GM23338 (cell line): Measurements from ENCODE around the gene CWC22.

Source experiments
- EZH2 ChIP-seq: fragments of 200-600 bp; sonication (generic); IDR thresholded peaks from one replicate; pipeline ENCODE4 v1.8.0; 2017; ENCODE audit warnings: antibody characterized with exemption, mild to moderate bottlenecking, low read depth; ENCODE audit not compliant: unreplicated experiment
- EZH2phosphoT487 ChIP-seq: fragments of 200-600 bp; sonication (generic); IDR thresholded peaks from one replicate; pipeline ENCODE4 v1.8.1; 2018; ENCODE audit warnings: antibody characterized with exemption; ENCODE audit not compliant: unreplicated experiment
- POLR2AphosphoS5 ChIP-seq: IDR thresholded peaks from 2 replicates; pipeline ENCODE4 v1.6.1; 2016; ENCODE audit warnings: antibody characterized with exemption, low read depth
- ZNF331 ChIP-seq: fragments of 250-450 bp; sonication (Bioruptor Pico); IDR thresholded peaks from 2 replicates; pipeline ENCODE4 v1.5.0; 2020; ENCODE audit warnings: low read depth, mild to moderate bottlenecking, moderate library complexity
- TF ChIP-seq, protein P1 (sequence below), 2 experiments: fragments of 200-600 bp in 1 of 2; sonication (generic) in 1 of 2; conservative IDR thresholded peaks; 2 replicates each; pipeline versions ENCODE4 v1.5.1 to v1.6.1; 2016 to 2017; ENCODE audit warnings: antibody characterized with exemption in 2 of 2, low read depth in 2 of 2, mild to moderate bottlenecking in 2 of 2, moderate library complexity in 1 of 2
- TF ChIP-seq, protein P2 (sequence below): IDR thresholded peaks from one replicate; pipeline ENCODE4 v1.6.1; 2018; ENCODE audit warnings: antibody characterized with exemption; ENCODE audit not compliant: unreplicated experiment

DNA sequence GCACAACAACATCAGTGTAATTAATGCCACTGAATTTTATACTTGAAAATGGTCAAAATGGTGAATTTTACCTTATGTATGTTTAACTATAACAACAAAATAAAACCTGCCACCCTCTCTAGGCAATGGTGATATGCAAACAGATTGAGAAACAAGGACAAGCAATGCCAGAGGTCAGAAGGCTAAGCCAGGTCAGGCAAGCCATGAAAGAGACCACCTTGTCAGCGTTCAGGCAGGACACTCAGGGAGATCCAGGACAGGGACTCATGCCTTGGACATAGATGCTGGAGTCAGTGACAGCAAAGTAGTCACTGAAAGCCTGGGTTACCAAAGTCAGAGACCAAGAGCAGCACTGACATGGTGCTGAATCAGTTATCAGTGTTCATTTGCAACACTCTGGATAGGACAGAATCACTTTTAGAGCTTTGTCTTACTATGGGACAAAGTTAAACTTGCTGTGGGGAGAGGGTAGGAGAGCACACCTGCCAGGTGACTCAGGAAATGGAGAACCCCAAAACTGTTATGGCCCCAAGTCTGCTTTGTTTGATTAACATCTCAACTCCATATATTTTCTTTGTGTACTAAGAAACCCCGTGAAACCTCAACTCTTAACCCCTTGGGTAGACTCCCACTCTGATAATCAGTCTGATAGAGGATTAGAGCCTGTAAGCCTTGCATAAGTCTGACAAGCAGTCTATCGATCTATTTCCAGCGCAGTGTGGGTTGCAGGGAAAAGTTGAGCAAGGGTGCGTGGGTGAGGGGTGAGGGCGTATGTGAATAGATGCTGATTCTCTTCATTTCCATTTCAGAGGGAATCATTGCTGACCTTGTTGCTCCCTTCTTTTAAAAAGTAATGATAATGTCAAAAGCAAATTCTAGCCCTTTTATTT, 97.0 kb downstream of the CWC22 start:
- TF ChIP-seq, protein P1, sequence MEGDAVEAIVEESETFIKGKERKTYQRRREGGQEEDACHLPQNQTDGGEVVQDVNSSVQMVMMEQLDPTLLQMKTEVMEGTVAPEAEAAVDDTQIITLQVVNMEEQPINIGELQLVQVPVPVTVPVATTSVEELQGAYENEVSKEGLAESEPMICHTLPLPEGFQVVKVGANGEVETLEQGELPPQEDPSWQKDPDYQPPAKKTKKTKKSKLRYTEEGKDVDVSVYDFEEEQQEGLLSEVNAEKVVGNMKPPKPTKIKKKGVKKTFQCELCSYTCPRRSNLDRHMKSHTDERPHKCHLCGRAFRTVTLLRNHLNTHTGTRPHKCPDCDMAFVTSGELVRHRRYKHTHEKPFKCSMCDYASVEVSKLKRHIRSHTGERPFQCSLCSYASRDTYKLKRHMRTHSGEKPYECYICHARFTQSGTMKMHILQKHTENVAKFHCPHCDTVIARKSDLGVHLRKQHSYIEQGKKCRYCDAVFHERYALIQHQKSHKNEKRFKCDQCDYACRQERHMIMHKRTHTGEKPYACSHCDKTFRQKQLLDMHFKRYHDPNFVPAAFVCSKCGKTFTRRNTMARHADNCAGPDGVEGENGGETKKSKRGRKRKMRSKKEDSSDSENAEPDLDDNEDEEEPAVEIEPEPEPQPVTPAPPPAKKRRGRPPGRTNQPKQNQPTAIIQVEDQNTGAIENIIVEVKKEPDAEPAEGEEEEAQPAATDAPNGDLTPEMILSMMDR (conservative IDR thresholded peaks at IDR 0.05; ENCODE audit: low read depth in 2 of 2): no peak
- TF ChIP-seq EZH2: no peak
- TF ChIP-seq, protein P2, sequence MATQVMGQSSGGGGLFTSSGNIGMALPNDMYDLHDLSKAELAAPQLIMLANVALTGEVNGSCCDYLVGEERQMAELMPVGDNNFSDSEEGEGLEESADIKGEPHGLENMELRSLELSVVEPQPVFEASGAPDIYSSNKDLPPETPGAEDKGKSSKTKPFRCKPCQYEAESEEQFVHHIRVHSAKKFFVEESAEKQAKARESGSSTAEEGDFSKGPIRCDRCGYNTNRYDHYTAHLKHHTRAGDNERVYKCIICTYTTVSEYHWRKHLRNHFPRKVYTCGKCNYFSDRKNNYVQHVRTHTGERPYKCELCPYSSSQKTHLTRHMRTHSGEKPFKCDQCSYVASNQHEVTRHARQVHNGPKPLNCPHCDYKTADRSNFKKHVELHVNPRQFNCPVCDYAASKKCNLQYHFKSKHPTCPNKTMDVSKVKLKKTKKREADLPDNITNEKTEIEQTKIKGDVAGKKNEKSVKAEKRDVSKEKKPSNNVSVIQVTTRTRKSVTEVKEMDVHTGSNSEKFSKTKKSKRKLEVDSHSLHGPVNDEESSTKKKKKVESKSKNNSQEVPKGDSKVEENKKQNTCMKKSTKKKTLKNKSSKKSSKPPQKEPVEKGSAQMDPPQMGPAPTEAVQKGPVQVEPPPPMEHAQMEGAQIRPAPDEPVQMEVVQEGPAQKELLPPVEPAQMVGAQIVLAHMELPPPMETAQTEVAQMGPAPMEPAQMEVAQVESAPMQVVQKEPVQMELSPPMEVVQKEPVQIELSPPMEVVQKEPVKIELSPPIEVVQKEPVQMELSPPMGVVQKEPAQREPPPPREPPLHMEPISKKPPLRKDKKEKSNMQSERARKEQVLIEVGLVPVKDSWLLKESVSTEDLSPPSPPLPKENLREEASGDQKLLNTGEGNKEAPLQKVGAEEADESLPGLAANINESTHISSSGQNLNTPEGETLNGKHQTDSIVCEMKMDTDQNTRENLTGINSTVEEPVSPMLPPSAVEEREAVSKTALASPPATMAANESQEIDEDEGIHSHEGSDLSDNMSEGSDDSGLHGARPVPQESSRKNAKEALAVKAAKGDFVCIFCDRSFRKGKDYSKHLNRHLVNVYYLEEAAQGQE: no peak
- TF ChIP-seq POLR2AphosphoS5: no peak
- no peak for TF ChIP-seq ZNF331 (CRISPR knock-in tag)
- no peak for TF ChIP-seq EZH2phosphoT487
